Stomach (tissue), 9 donors: ENCODE results near the gene LIN28B. TPM values are rescaled to one million over a fixed set of nuclear protein-coding genes. Genes with fewer than 3 reads are reported as not detected.

ENCODE experiments used
- DNase-seq, 2 donors: peaks; one replicate each; pipeline versions ENCODE4 v3.0.0 to v3.0.0-alpha.2; 2013 to 2019
- H3K27ac ChIP-seq, 5 donors: fragments of 200-600 bp in 4 of 5; sonication (generic) in 4 of 5; one replicate each; pipeline ENCODE4 v1.5.1; 2013 to 2019; ENCODE audit warnings: mild to moderate bottlenecking in 1 of 5, moderate library complexity in 1 of 5
- H3K27me3 ChIP-seq, 3 donors: fragments of 200-600 bp; sonication (generic); one replicate each; pipeline ENCODE4 v1.5.1; 2017 to 2019; ENCODE audit warnings: mixed run types in 1 of 3
- H3K36me3 ChIP-seq, 4 donors: fragments of 200-600 bp; sonication (generic); 1 replicate in 3 of 4; 2 replicates in 1 of 4; pipeline ENCODE4 v1.5.1; 2016 to 2019
- H3K4me1 ChIP-seq, 4 donors: fragments of 200-600 bp; sonication (generic); one replicate each; pipeline ENCODE4 v1.5.1; 2016 to 2019
- H3K4me3 ChIP-seq, 4 donors: fragments of 200-600 bp; sonication (generic) in 3 of 4; one replicate each; pipeline ENCODE4 v1.5.1; 2016 to 2019; ENCODE audit warnings: mild to moderate bottlenecking in 1 of 4
- H3K9me3 ChIP-seq, 4 donors: fragments of 200-600 bp; sonication (generic); one replicate each; pipeline ENCODE4 v1.5.1; 2016 to 2019
- EP300 ChIP-seq: sonication (generic); formaldehyde crosslinking; IDR thresholded peaks from one replicate; pipeline ENCODE4 v1.6.1; 2017; ENCODE audit warnings: antibody characterized with exemption
- POLR2A ChIP-seq, 4 donors: fragments of 450-650 bp; IDR thresholded peaks; one replicate each; pipeline ENCODE4 v1.6.1; 2016; ENCODE audit warnings: antibody characterized with exemption in 4 of 4, control low read depth in 2 of 4, mild to moderate bottlenecking in 1 of 4, moderate library complexity in 1 of 4
- POLR2AphosphoS5 ChIP-seq, 3 donors: sonication (generic); formaldehyde crosslinking; IDR thresholded peaks; one replicate each; pipeline ENCODE4 v1.6.1; 2016; ENCODE audit warnings: antibody characterized with exemption in 3 of 3
- WGBS, 5 donors: extraction: QIAGEN DNeasy Blood & Tissue Kit in 3 of 5; methylation state at CpG; one replicate each; pipeline versions ENCODE4 v1.1.5 to v1.1.7; 2013 to 2018; 5-methylcytosine and 5-hydroxymethylcytosine counted together
- intact Hi-C: fragments of 100-400 bp; cut with DNase I; formaldehyde crosslinking; loops from one replicate; pipeline ENCODE4 v1.15.1; 2023; ENCODE audit warnings: low total_unique reads
- polyA plus RNA-seq, 3 donors: library from polyadenylated mRNA; stranded (reverse); fragments of 200-250 nt; gene quantifications; one replicate each; pipeline ENCODE4 v1.2.3, GENCODE V29; 2013
- total RNA-seq, 5 donors: library from RNA; depleted of rRNA; stranded (reverse); fragments of >200 nt; gene quantifications; one replicate each; pipeline versions ENCODE4 v1.1.0 to v1.2.3, GENCODE V29; 2014 to 2016
- TF ChIP-seq, protein P1 (sequence below), 7 experiments: fragments of 450-650 bp in 4 of 7; fragments of 200-600 bp in 3 of 7; sonication (generic) in 3 of 7; IDR thresholded peaks; one replicate each; pipeline ENCODE4 v1.5.1; 2016 to 2019; ENCODE audit warnings: antibody characterized with exemption in 7 of 7, control low read depth in 2 of 7, mild to moderate bottlenecking in 1 of 7
- donor health status: healthy with polysubstance abuse.
- donor health status: Bipolar disorder and iron deficiency.
- donor health status: healthy.

Gene LIN28B
- total and polyA plus RNA-seq, 8 donors, result not detected

DNA sequence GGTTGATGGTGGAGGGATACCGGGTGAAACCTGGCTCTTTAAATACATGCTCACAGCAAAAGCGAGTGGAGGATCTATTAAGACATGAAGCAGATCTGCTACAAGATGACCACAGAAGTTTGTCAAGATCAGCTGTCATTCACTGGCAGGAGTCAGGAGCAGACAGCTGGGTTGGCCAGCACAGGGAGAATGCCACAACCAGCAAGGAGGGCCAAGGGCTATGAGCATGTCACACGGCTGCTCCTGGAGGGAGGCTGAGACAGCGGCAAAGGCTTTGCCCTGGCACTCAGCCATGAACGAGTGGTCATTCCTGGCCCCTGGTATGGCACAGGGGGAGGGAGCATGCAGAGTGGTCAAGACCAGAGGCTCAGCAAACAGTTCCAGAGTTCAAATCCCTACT, 145.3 kb downstream of the LIN28B start:
- WGBS, 5 donors, result 92 to 96% (median 94%) methylated on average over 4 to 5 of the region's 5 CpGs
- no peak overlapping the region for H3K27ac ChIP-seq
- H3K36me3 ChIP-seq, result peaks cover 0 to 40% (median 23%) of the 10 kb centered on the region in 4 donors
- no peak overlapping the region for H3K4me3 ChIP-seq
- TF ChIP-seq EP300, result no peak
- TF ChIP-seq, protein P1, sequence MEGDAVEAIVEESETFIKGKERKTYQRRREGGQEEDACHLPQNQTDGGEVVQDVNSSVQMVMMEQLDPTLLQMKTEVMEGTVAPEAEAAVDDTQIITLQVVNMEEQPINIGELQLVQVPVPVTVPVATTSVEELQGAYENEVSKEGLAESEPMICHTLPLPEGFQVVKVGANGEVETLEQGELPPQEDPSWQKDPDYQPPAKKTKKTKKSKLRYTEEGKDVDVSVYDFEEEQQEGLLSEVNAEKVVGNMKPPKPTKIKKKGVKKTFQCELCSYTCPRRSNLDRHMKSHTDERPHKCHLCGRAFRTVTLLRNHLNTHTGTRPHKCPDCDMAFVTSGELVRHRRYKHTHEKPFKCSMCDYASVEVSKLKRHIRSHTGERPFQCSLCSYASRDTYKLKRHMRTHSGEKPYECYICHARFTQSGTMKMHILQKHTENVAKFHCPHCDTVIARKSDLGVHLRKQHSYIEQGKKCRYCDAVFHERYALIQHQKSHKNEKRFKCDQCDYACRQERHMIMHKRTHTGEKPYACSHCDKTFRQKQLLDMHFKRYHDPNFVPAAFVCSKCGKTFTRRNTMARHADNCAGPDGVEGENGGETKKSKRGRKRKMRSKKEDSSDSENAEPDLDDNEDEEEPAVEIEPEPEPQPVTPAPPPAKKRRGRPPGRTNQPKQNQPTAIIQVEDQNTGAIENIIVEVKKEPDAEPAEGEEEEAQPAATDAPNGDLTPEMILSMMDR (IDR thresholded peaks at IDR 0.05), result no peak
- no peak for TF ChIP-seq POLR2AphosphoS5 (IDR thresholded peaks at IDR 0.05)
- TF ChIP-seq POLR2A (IDR thresholded peaks at IDR 0.05), result no peak
- intact Hi-C loops, result no loop called here
- H3K4me1 ChIP-seq, result no peaks in the 10 kb centered on the region
- DNase-seq, result no peak
- no peaks in the 10 kb centered on the region for H3K9me3 ChIP-seq
- H3K27me3 ChIP-seq, result no peaks in the 10 kb centered on the region

DNA sequence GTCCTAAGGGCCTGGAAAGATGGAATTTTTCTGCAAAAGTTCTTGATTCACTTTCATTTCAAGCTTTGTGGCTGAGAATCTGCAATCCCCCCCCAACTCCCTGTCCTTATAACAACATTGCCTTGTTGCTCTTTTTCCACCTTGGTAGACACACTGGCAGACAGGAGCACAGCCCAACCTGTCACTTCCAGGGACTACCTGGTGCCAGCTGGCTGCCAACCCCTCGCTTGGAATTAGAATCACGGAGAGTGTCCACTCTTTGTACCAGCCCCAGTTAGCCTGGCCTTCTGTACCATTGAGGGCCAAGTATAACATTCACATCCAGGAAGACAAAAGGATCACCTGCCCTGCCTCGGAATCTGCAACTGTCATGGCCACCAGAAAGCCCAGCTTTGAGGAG, 148.2 kb downstream of the LIN28B start:
- Histone ChIP-seq H3K4me3 (no peak overlapping the region), H3K27ac (no peak overlapping the region), H3K36me3 (peaks cover 0 to 29% (median 12%) of the 10 kb centered on the region in 4 donors), H3K4me1 (no peaks in the 10 kb centered on the region), H3K27me3 (no peaks in the 10 kb centered on the region), H3K9me3 (no peaks in the 10 kb centered on the region)
- intact Hi-C loops, result no loop called here
- no peak for DNase-seq
- WGBS, 5 donors, result 87 to 99% (median 96%) methylated on average over 3 of the region's 3 CpGs
- TF ChIP-seq, protein P1 (IDR thresholded peaks at IDR 0.05), result no peak
- TF ChIP-seq POLR2A (IDR thresholded peaks at IDR 0.05) (no peak), EP300 (no peak), POLR2AphosphoS5 (IDR thresholded peaks at IDR 0.05) (no peak)

DNA sequence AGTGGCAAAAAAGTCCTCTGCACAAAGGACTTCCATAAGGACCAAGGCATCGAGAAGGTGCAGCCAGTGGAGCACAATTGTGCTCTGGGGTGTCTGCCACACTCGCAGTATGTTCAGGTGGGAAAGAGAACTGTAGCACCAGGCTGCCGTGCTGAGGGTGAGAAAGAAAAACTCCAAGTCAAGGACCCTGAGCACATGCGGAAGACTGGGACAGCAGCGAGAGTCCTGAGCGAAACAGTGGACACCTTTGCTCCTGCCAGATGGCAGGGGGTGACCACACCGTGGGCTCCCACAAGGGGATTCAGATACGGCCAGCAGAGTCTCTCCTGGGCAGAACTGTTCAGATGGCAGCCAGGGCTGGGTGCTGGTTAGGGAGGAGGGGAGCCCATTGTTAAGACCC, 149.4 kb downstream of the LIN28B start:
- Histone ChIP-seq H3K27me3 (no peaks in the 10 kb centered on the region), H3K4me1 (peaks cover 0 to 3% (median 0%) of the 10 kb centered on the region in 4 donors), H3K36me3 (peaks cover 0 to 26% (median 8%) of the 10 kb centered on the region in 4 donors), H3K4me3 (no peak overlapping the region), H3K9me3 (no peaks in the 10 kb centered on the region), H3K27ac (no peak overlapping the region)
- no peak for TF ChIP-seq POLR2A (IDR thresholded peaks at IDR 0.05)
- TF ChIP-seq EP300, result no peak
- TF ChIP-seq POLR2AphosphoS5 (IDR thresholded peaks at IDR 0.05), result no peak
- TF ChIP-seq, protein P1 (IDR thresholded peaks at IDR 0.05), result no peak
- intact Hi-C loops, result no loop called here
- no peak for DNase-seq
- WGBS, 5 donors, result 91 to 97% (median 94%) methylated on average over 6 to 8 of the region's 8 CpGs

DNA sequence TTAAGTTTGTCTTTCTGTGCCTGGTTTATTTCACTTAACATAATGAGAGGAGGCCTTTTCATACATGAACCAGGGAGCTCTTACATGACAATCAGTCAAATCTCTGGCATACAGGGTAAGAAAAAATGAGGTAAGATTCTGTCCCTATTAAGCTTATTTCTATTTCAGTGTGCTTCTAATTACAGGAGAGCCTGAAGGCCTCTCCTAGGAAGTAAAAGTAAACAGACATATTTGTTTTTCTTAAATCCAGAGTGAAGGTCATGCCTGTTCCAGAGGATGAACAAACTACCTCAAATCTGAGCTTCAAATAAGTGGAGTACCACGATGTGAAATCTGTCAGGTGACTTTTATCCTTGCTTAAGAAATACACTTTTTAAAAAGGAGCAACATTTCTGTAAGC, 150.3 kb downstream of the LIN28B start:
- no peak overlapping the region for H3K4me3 ChIP-seq

More for the DNA sequence above, 150.3 kb downstream of the LIN28B start:
- WGBS, 5 donors, result 16 to 52% (median 31%) methylated on average over 1 of the region's 1 CpG
- Histone ChIP-seq H3K36me3 (peaks cover 0 to 32% (median 8%) of the 10 kb centered on the region in 4 donors), H3K4me1 (peaks cover 0 to 3% (median 0%) of the 10 kb centered on the region in 4 donors), H3K9me3 (no peaks in the 10 kb centered on the region), H3K27me3 (no peaks in the 10 kb centered on the region), H3K27ac (no peak overlapping the region)
- DNase-seq, result no peak
- intact Hi-C loops, result no loop called here
- TF ChIP-seq, protein P1 (IDR thresholded peaks at IDR 0.05), result no peak
- no peak for TF ChIP-seq POLR2AphosphoS5 (IDR thresholded peaks at IDR 0.05)
- TF ChIP-seq POLR2A (IDR thresholded peaks at IDR 0.05), result no peak
- TF ChIP-seq EP300, result no peak
